Measurements from ENCODE around the gene ZNF410. TPM values are rescaled to one million over a fixed set of nuclear protein-coding genes. Genes with fewer than 3 reads are reported as not detected.

Gene ZNF410
- total RNA-seq, 2 donors from 2014 or later = 34.2 to 40.7 TPM

GRCh38 chr14:73842851-73843250, 43.8 kb upstream of the ZNF410 start:
- H3K9me3 Mint-ChIP-seq = peaks cover 8% of the 10 kb centered on the region
- WGBS, 2 experiments (ENCODE audit: insufficient coverage in 1 of 2, insufficient read length in 1 of 2) = 92 to 94% methylated on average over 2 of the region's 2 CpGs
- no peak overlapping the region for H3K4me3 Mint-ChIP-seq

GRCh38 chr14:73843296-73843695, 43.4 kb upstream of the ZNF410 start:
- Mint-ChIP-seq H3K27ac (no peak overlapping the region), H3K27me3 (ENCODE audit: insufficient read depth) (no peaks in the 10 kb centered on the region), H3K9me3 (peaks cover 8% of the 10 kb centered on the region), H3K4me3 (no peak overlapping the region), H3K4me1 (no peaks in the 10 kb centered on the region), H3K36me3 (ENCODE audit: low read depth) (no peaks in the 10 kb centered on the region)
- peaks cover 8% of the 10 kb centered on the region for H3K9me3 ChIP-seq (ENCODE audit: control insufficient read depth, low read length)
- H3K27me3 ChIP-seq (ENCODE audit: control insufficient read depth, insufficient read depth, low read length, poor library complexity, severe bottlenecking) = no peaks in the 10 kb centered on the region
- H3K4me1 ChIP-seq (ENCODE audit: control insufficient read depth, insufficient read depth, low read length) = no peaks in the 10 kb centered on the region
- 60 to 74% methylated on average over 2 of the region's 2 CpGs for WGBS, 2 experiments (ENCODE audit: insufficient coverage in 1 of 2, insufficient read length in 1 of 2)
- DNase-seq = no peak
- H3K4me3 ChIP-seq (ENCODE audit: low read length) = no peak overlapping the region
- TF ChIP-seq CTCF (conservative IDR thresholded peaks at IDR 0.05) = no peak
- H3K9ac ChIP-seq (ENCODE audit: extremely low read depth, low read length, poor library complexity, severe bottlenecking) = no peak overlapping the region
- H3K27ac ChIP-seq (ENCODE audit: low read depth, low read length) = no peak overlapping the region
- no peaks in the 10 kb centered on the region for H3K36me3 ChIP-seq (ENCODE audit: control insufficient read depth, insufficient read depth, low read length)

More at GRCh38 chr14:73842851-73843250, 43.8 kb upstream of the ZNF410 start:
- Histone ChIP-seq H3K27me3 (ENCODE audit: control insufficient read depth, insufficient read depth, low read length, poor library complexity, severe bottlenecking) (no peaks in the 10 kb centered on the region), H3K36me3 (ENCODE audit: control insufficient read depth, insufficient read depth, low read length) (no peaks in the 10 kb centered on the region), H3K4me1 (ENCODE audit: control insufficient read depth, insufficient read depth, low read length) (no peaks in the 10 kb centered on the region), H3K9ac (ENCODE audit: extremely low read depth, low read length, poor library complexity, severe bottlenecking) (no peak overlapping the region), H3K27ac (ENCODE audit: low read depth, low read length) (no peak overlapping the region), H3K4me3 (ENCODE audit: low read length) (no peak overlapping the region), H3K9me3 (ENCODE audit: control insufficient read depth, low read length) (peaks cover 8% of the 10 kb centered on the region)
- Mint-ChIP-seq H3K36me3 (ENCODE audit: low read depth) (no peaks in the 10 kb centered on the region), H3K4me1 (no peaks in the 10 kb centered on the region), H3K27ac (no peak overlapping the region), H3K27me3 (ENCODE audit: insufficient read depth) (no peaks in the 10 kb centered on the region)
- TF ChIP-seq CTCF (conservative IDR thresholded peaks at IDR 0.05) = no peak
- DNase-seq = no peak

- no peaks in the 10 kb centered on the region for H3K36me3 Mint-ChIP-seq (ENCODE audit: low read depth)
- no peak for DNase-seq
- no peak overlapping the region for H3K27ac ChIP-seq (ENCODE audit: low read depth, low read length)
- WGBS, 2 experiments (ENCODE audit: insufficient coverage in 1 of 2, insufficient read length in 1 of 2) = 92 to 95% methylated on average over 2 to 4 of the region's 4 CpGs
- H3K36me3 ChIP-seq (ENCODE audit: control insufficient read depth, insufficient read depth, low read length) = no peaks in the 10 kb centered on the region
- no peak overlapping the region for H3K9ac ChIP-seq (ENCODE audit: extremely low read depth, low read length, poor library complexity, severe bottlenecking)
- no peak overlapping the region for H3K27ac Mint-ChIP-seq
- H3K4me3 Mint-ChIP-seq = no peak overlapping the region
- no peak overlapping the region for H3K4me3 ChIP-seq (ENCODE audit: low read length)
- H3K4me1 ChIP-seq (ENCODE audit: control insufficient read depth, insufficient read depth, low read length) = no peaks in the 10 kb centered on the region
- H3K9me3 ChIP-seq (ENCODE audit: control insufficient read depth, low read length) = peaks cover 8% of the 10 kb centered on the region
- no peaks in the 10 kb centered on the region for H3K27me3 ChIP-seq (ENCODE audit: control insufficient read depth, insufficient read depth, low read length, poor library complexity, severe bottlenecking)
- no peaks in the 10 kb centered on the region for H3K27me3 Mint-ChIP-seq (ENCODE audit: insufficient read depth)
- H3K9me3 Mint-ChIP-seq = peaks cover 8% of the 10 kb centered on the region
- peaks cover 7% of the 10 kb centered on the region for H3K4me1 Mint-ChIP-seq
- no peak for TF ChIP-seq CTCF (conservative IDR thresholded peaks at IDR 0.05)
These were observed 39.7 kb upstream of the ZNF410 start for GRCh38 chr14:73846947-73847346.

Data from endodermal cell (in vitro differentiated cells).